Astrocyte (in vitro differentiated cells and primary cell): ENCODE measurements around the gene ITGB3BP.

ENCODE experiments used
- EZH2 ChIP-seq: IDR thresholded peaks from 2 replicates; pipeline ENCODE4 v1.6.1; 2012; ENCODE audit warnings: mild to moderate bottlenecking, low read length, inconsistent platforms; ENCODE audit not compliant: insufficient read depth
- TF ChIP-seq, protein P1 (sequence below): IDR thresholded peaks from 2 replicates; pipeline ENCODE4 v1.5.1; 2011; ENCODE audit warnings: low read depth, mild to moderate bottlenecking, inconsistent platforms, low read length, moderate library complexity; ENCODE audit not compliant: insufficient read depth

DNA sequence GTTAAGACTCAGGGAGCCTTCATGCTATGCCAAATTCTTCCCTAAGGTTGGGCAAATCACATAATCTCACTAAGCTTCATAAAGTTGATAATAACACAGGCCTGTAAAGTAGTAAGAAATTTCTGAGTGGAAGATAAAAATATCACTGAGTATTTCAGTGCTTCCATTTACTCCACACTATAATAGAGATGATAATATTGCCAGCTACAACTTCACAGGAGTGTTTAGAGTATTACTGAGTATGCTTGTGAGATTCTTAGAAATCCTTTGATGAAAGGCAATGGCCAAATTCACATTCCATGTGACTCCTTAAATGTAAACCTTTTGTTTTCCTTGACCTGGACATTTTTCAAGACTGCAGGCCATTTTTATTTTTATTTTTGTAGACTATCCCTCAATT, 10.4 kb downstream of the ITGB3BP start:
- TF ChIP-seq, protein P1, sequence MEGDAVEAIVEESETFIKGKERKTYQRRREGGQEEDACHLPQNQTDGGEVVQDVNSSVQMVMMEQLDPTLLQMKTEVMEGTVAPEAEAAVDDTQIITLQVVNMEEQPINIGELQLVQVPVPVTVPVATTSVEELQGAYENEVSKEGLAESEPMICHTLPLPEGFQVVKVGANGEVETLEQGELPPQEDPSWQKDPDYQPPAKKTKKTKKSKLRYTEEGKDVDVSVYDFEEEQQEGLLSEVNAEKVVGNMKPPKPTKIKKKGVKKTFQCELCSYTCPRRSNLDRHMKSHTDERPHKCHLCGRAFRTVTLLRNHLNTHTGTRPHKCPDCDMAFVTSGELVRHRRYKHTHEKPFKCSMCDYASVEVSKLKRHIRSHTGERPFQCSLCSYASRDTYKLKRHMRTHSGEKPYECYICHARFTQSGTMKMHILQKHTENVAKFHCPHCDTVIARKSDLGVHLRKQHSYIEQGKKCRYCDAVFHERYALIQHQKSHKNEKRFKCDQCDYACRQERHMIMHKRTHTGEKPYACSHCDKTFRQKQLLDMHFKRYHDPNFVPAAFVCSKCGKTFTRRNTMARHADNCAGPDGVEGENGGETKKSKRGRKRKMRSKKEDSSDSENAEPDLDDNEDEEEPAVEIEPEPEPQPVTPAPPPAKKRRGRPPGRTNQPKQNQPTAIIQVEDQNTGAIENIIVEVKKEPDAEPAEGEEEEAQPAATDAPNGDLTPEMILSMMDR: no peak
- no peak for TF ChIP-seq EZH2
